Tibial nerve (tissue), 3 donors: ENCODE results near the gene IP6K1.
"Not testable (repeated sequence)": the region's sequence is repeated elsewhere in the genome, so short reads cannot be mapped to it uniquely, and the experiment has no call there.

Experiments
- CTCF ChIP-seq, 5 experiments: fragments of 200-600 bp in 3 of 5; fragments of 450-650 bp in 2 of 5; sonication (generic) in 3 of 5; IDR thresholded peaks; one replicate each; pipeline ENCODE4 v1.5.1; 2016 to 2019; ENCODE audit warnings: antibody characterized with exemption in 5 of 5, mild to moderate bottlenecking in 3 of 5, moderate library complexity in 2 of 5
- POLR2A ChIP-seq, 2 donors: fragments of 450-650 bp; IDR thresholded peaks; one replicate each; pipeline ENCODE4 v1.6.1; 2017; ENCODE audit warnings: antibody characterized with exemption in 2 of 2, mild to moderate bottlenecking in 2 of 2, moderate library complexity in 2 of 2

GRCh38 chr3:49780975-49781365, 5.4 kb downstream of the IP6K1 start:
- TF ChIP-seq CTCF, POLR2A (IDR thresholded peaks at IDR 0.05): not testable (repeated sequence)
